Stimulated activated naive B cell treated with anti-CD40 and anti-IgM and Interleukin-4, amounts not matched to agents 10 μg/mL and 1 μg/mL and 100 μg/mL, for 72 hours (primary cell): ENCODE results near the gene NAT14.
"Not testable (repeated sequence)": the region's sequence is repeated elsewhere in the genome, so short reads cannot be mapped to it uniquely, and the experiment has no call there.

Source experiments
- ATAC-seq, 2 donors: fragments of 150-1000 bp; cut with Tn5 transposase; replicated peaks; 2 replicates each; pipeline ENCODE4 v1.10.0; 2021; ENCODE audit warnings: moderate library complexity in 1 of 2
- DNase-seq: peaks from one replicate; pipeline ENCODE4 v3.0.0; 2021
- H3K27ac Mint-ChIP-seq: one replicate; pipeline ENCODE4 v1.8.0; 2022; ENCODE audit warnings: mild to moderate bottlenecking, mixed read lengths
- H3K27me3 Mint-ChIP-seq, 2 donors: one replicate each; pipeline ENCODE4 v1.8.0; 2022; ENCODE audit warnings: mixed read lengths in 2 of 2
- H3K36me3 Mint-ChIP-seq, 2 donors: one replicate each; pipeline ENCODE4 v1.8.0; 2022; ENCODE audit warnings: mixed read lengths in 2 of 2, mild to moderate bottlenecking in 1 of 2
- H3K4me1 Mint-ChIP-seq, 2 donors: one replicate each; pipeline ENCODE4 v1.8.0; 2022; ENCODE audit warnings: mixed read lengths in 2 of 2, mild to moderate bottlenecking in 1 of 2
- H3K4me3 Mint-ChIP-seq, 2 donors: one replicate each; pipeline ENCODE4 v1.8.0; 2022; ENCODE audit warnings: mild to moderate bottlenecking in 2 of 2, mixed read lengths in 2 of 2, moderate library complexity in 1 of 2
- H3K9me3 Mint-ChIP-seq, 2 donors: one replicate each; pipeline ENCODE4 v1.8.0; 2022; ENCODE audit warnings: mixed read lengths in 2 of 2, mild to moderate bottlenecking in 1 of 2

The NAT14 gene

GRCh38 chr19:55529636-55530234 is 44.7 kb downstream of the NAT14 start:
- Mint-ChIP-seq H3K36me3 (no peaks in the 10 kb centered on the region), H3K27ac (no peak overlapping the region), H3K27me3 (peaks cover 9 to 13% of the 10 kb centered on the region in 2 donors), H3K9me3 (no peaks in the 10 kb centered on the region), H3K4me3 (no peak overlapping the region), H3K4me1 (peaks cover 0 to 2% of the 10 kb centered on the region in 2 donors)
- DNase-seq (no peak), ATAC-seq (no peak)

DNA sequence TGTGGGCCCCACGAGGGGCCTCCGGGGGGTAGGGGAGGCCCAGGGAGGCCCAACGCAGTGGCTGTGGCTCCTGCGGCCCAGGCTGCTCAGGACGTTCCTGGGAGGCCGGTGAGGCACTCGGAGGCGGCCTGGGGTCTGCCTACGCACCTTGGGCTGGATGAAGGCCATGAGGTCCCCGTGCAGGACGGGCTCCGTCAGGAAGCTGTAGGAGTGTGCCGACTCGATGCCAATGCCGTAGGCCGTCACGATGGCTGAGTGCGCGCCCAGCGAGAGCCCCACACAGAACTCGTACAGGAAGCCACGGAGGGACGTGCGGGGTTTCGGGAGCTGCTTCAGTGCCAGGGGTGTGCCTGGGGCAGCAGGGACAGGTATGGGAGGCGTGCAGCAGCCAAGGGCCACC is 46.0 kb downstream of the NAT14 start:
- no peaks in the 10 kb centered on the region for H3K36me3 Mint-ChIP-seq
- ATAC-seq (no peak), DNase-seq (no peak)
- H3K9me3 Mint-ChIP-seq = no peaks in the 10 kb centered on the region
- H3K27me3 Mint-ChIP-seq = peaks cover 4% of the 10 kb centered on the region in 2 donors
- H3K4me3 Mint-ChIP-seq = no peak overlapping the region
- no peak overlapping the region for H3K27ac Mint-ChIP-seq
- peaks cover 0 to 2% of the 10 kb centered on the region in 2 donors for H3K4me1 Mint-ChIP-seq

- not testable (repeated sequence) for H3K27ac Mint-ChIP-seq, H3K27me3 Mint-ChIP-seq, DNase-seq, H3K36me3 Mint-ChIP-seq, H3K4me3 Mint-ChIP-seq, ATAC-seq, H3K9me3 Mint-ChIP-seq, H3K4me1 Mint-ChIP-seq
These were observed 49.3 kb downstream of the NAT14 start for GRCh38 chr19:55534280-55534679.

- no peak for ATAC-seq
- no peak for DNase-seq
- peak overlapping the region; percentile 5 for H3K27ac Mint-ChIP-seq
- no peak overlapping the region for H3K4me3 Mint-ChIP-seq
- H3K27me3 Mint-ChIP-seq = peaks cover 0 to 4% of the 10 kb centered on the region in 2 donors
- H3K9me3 Mint-ChIP-seq = no peaks in the 10 kb centered on the region
- H3K36me3 Mint-ChIP-seq = no peaks in the 10 kb centered on the region
- H3K4me1 Mint-ChIP-seq = peaks cover 0 to 2% of the 10 kb centered on the region in 2 donors
These were observed 50.4 kb downstream of the NAT14 start for GRCh38 chr19:55535173-55535964.

- ATAC-seq = no peak
- peaks cover 0 to 2% of the 10 kb centered on the region in 2 donors for H3K4me1 Mint-ChIP-seq
- H3K27me3 Mint-ChIP-seq = peaks cover 0 to 4% of the 10 kb centered on the region in 2 donors
- DNase-seq = no peak
- no peak overlapping the region for H3K4me3 Mint-ChIP-seq
- H3K36me3 Mint-ChIP-seq = no peaks in the 10 kb centered on the region
- no peaks in the 10 kb centered on the region for H3K9me3 Mint-ChIP-seq
- no peak overlapping the region for H3K27ac Mint-ChIP-seq
These were observed 51.0 kb downstream of the NAT14 start for GRCh38 chr19:55535965-55536350.

DNA sequence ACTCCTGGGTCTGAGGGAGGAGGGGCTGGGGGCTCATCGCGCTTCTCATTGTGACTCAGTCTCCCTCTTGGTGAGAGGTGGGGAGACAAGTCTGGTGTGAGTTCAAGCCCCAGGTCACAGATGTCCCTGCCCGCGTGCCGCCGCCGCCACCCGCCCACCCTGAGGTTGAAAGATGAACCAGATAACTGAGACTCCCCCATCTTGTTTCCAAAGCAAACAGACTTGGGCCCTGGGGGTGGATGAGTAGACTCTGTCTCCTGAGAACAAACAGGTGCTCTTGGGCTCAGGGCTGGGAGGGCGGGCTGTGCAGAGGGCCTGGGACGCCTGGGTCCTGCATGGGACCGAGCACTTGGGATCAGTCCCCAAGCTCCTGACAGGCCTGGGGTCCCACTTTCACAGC is 51.4 kb downstream of the NAT14 start:
- Mint-ChIP-seq H3K4me1 (peaks cover 0 to 2% of the 10 kb centered on the region in 2 donors), H3K9me3 (no peaks in the 10 kb centered on the region), H3K4me3 (no peak overlapping the region), H3K27ac (no peak overlapping the region), H3K27me3 (peaks cover 0 to 4% of the 10 kb centered on the region in 2 donors), H3K36me3 (no peaks in the 10 kb centered on the region)
- no peak for ATAC-seq
- DNase-seq = no peak
